Parathyroid adenoma (tissue), 2 donors: ENCODE measurements around the gene FOLR1.
"Not testable (repeated sequence)": the region's sequence is repeated elsewhere in the genome, so short reads cannot be mapped to it uniquely, and the experiment has no call there.

Experiments
- H2AFZ ChIP-seq: fragments of 300-600 bp; sonication (generic); one replicate; pipeline ENCODE4 v1.7.0; 2017; ENCODE audit warnings: antibody characterized with exemption, mild to moderate bottlenecking
- H3K27ac ChIP-seq: fragments of 300-600 bp; sonication (generic); one replicate; pipeline ENCODE4 v1.7.0; 2017
- H3K27me3 ChIP-seq: fragments of 300-600 bp; sonication (generic); one replicate; pipeline ENCODE4 v1.7.0; 2017; ENCODE audit warnings: low read length; ENCODE audit not compliant: control insufficient read depth, insufficient read depth
- H3K36me3 ChIP-seq: fragments of 300-600 bp; sonication (generic); one replicate; pipeline ENCODE4 v1.7.0; 2017; ENCODE audit warnings: low read length; ENCODE audit not compliant: control insufficient read depth, insufficient read depth
- H3K4me1 ChIP-seq: fragments of 300-600 bp; sonication (generic); one replicate; pipeline ENCODE4 v1.7.0; 2017; ENCODE audit warnings: control low read depth
- H3K4me2 ChIP-seq: fragments of 300-600 bp; sonication (generic); one replicate; pipeline ENCODE4 v1.7.0; 2017; ENCODE audit warnings: low read length
- H3K4me3 ChIP-seq: fragments of 300-600 bp; sonication (generic); one replicate; pipeline ENCODE4 v1.7.0; 2017; ENCODE audit warnings: low read depth, low read length
- H3K79me2 ChIP-seq: fragments of 300-600 bp; sonication (generic); one replicate; pipeline ENCODE4 v1.7.0; 2017; ENCODE audit warnings: control low read depth
- H3K9ac ChIP-seq: fragments of 300-600 bp; sonication (generic); one replicate; pipeline ENCODE4 v1.7.0; 2017; ENCODE audit warnings: mild to moderate bottlenecking
- H3K9me3 ChIP-seq: fragments of 300-600 bp; sonication (generic); one replicate; pipeline ENCODE4 v1.7.0; 2017; ENCODE audit warnings: low read length; ENCODE audit not compliant: control insufficient read depth
- CTCF ChIP-seq: fragments of 300-600 bp; sonication (generic); IDR thresholded peaks from one replicate; pipeline ENCODE4 v1.7.0; 2017; ENCODE audit warnings: antibody characterized with exemption, mild to moderate bottlenecking
- donor health status: primary hyperparathyroidism.

The FOLR1 gene

GRCh38 chr11:72203163-72203562, 11.2 kb downstream of the FOLR1 start:
- H3K27me3 ChIP-seq, result no peaks in the 10 kb centered on the region

DNA sequence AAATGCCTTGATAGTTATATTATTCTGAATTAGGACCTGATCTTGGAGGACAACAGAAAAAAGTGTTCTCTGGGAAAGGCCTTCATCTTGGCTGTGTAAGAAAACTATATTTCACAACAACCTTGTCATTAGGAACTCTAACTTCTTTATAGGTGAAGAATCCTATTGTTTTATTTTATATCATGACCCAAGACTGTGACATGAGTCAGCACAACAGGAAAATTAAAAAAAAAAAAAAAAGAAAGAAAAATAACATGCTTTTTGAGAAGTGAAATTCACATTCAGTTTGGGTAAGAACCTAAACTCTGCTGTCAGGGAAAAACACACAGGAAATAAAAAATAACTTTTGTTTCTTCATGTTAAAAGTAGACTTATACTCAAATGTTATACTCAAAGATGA, 12.9 kb downstream of the FOLR1 start:
- no peak for TF ChIP-seq CTCF
- H2AFZ ChIP-seq, result no peak overlapping the region
- no peaks in the 10 kb centered on the region for H3K36me3 ChIP-seq
- no peaks in the 10 kb centered on the region for H3K9me3 ChIP-seq
- no peaks in the 10 kb centered on the region for H3K27me3 ChIP-seq
- H3K4me2 ChIP-seq, result no peak overlapping the region
- no peak overlapping the region for H3K27ac ChIP-seq
- H3K4me3 ChIP-seq, result no peak overlapping the region
- no peaks in the 10 kb centered on the region for H3K79me2 ChIP-seq
- no peak overlapping the region for H3K9ac ChIP-seq
- H3K4me1 ChIP-seq, result no peaks in the 10 kb centered on the region

More at GRCh38 chr11:72203163-72203562, 11.2 kb downstream of the FOLR1 start:
- Histone ChIP-seq H3K36me3 (no peaks in the 10 kb centered on the region), H2AFZ (no peak overlapping the region), H3K79me2 (no peaks in the 10 kb centered on the region), H3K9ac (no peak overlapping the region), H3K9me3 (no peaks in the 10 kb centered on the region), H3K4me3 (no peak overlapping the region), H3K4me1 (no peaks in the 10 kb centered on the region), H3K4me2 (no peak overlapping the region), H3K27ac (no peak overlapping the region)
- no peak for TF ChIP-seq CTCF

GRCh38 chr11:72206794-72207193, 14.9 kb downstream of the FOLR1 start:
- H3K27ac ChIP-seq, H3K4me2 ChIP-seq, H3K36me3 ChIP-seq, H3K9ac ChIP-seq, H3K9me3 ChIP-seq, H3K4me1 ChIP-seq, H3K4me3 ChIP-seq, H3K27me3 ChIP-seq, H3K79me2 ChIP-seq, H2AFZ ChIP-seq: not testable (repeated sequence)

- Histone ChIP-seq H3K4me3 (no peak overlapping the region), H2AFZ (no peak overlapping the region)
Measured at GRCh38 chr11:72208281-72208680, 16.3 kb downstream of the FOLR1 start.

DNA sequence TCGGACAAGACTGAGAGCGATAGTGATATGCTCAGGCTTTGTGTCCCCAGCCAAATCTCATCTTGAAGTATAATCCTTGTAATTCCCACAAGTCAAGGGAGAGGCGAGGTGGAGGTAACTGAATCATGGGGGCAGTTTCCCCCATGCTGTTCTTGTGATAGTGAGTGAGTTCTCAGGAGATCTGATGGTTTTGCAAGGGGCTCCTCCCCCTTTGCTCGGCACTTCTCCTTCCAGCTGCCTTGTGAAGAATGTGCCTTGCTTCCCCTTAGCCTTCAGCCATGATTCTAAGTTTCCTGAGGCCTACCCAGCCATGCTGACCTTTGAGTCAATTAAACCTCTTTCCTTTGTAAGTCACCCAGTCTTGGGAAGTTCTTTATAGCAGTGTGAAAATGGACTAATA, 17.2 kb downstream of the FOLR1 start:
- no peaks in the 10 kb centered on the region for H3K9me3 ChIP-seq
- no peak overlapping the region for H2AFZ ChIP-seq
- no peaks in the 10 kb centered on the region for H3K4me1 ChIP-seq
- H3K27ac ChIP-seq, result no peak overlapping the region
- no peak for TF ChIP-seq CTCF
- no peaks in the 10 kb centered on the region for H3K36me3 ChIP-seq
- H3K27me3 ChIP-seq, result no peaks in the 10 kb centered on the region
- H3K4me2 ChIP-seq, result no peak overlapping the region
- H3K9ac ChIP-seq, result no peak overlapping the region
- H3K79me2 ChIP-seq, result no peaks in the 10 kb centered on the region
- H3K4me3 ChIP-seq, result no peak overlapping the region

More at GRCh38 chr11:72208281-72208680, 16.3 kb downstream of the FOLR1 start:
- H3K9ac ChIP-seq, result no peak overlapping the region
- H3K9me3 ChIP-seq, result no peaks in the 10 kb centered on the region
- H3K79me2 ChIP-seq, result no peaks in the 10 kb centered on the region
- no peak overlapping the region for H3K4me2 ChIP-seq
- no peaks in the 10 kb centered on the region for H3K36me3 ChIP-seq
- no peaks in the 10 kb centered on the region for H3K4me1 ChIP-seq
- no peaks in the 10 kb centered on the region for H3K27me3 ChIP-seq
- no peak for TF ChIP-seq CTCF
- H3K27ac ChIP-seq, result no peak overlapping the region
